Ammon's horn (tissue), 1 donor: Measurements from ENCODE around the gene PCDHB7.
"Not testable (repeated sequence)": the region's sequence is repeated elsewhere in the genome, so short reads cannot be mapped to it uniquely, and the experiment has no call there.

Experiments
- DNase-seq: peaks from one replicate; pipeline ENCODE4 v3.0.0-alpha.2; 2016; ENCODE audit warnings: low spot score

The PCDHB7 gene

GRCh38 chr5:141180313-141180712 lies 7.9 kb downstream of the PCDHB7 start:
- DNase-seq = no peak

GRCh38 chr5:141182248-141182647 lies 9.8 kb downstream of the PCDHB7 start, which contains the start of gene PCDHB16:
Gene PCDHB16 (plus strand): TSS chr5:141182387. CDS start chr5:141182560, 173 bp downstream.
- peak; percentile 75 for DNase-seq

- not testable (repeated sequence) for DNase-seq
Measured at GRCh38 chr5:141184117-141184855, 11.8 kb downstream of the PCDHB7 start.

GRCh38 chr5:141186897-141187512 lies 14.6 kb downstream of the PCDHB7 start, which contains the start of gene PCDHB9:
Gene PCDHB9 (plus strand): TSS chr5:141187161. CDS start chr5:141187319, 158 bp downstream.
- peak; percentile 22 for DNase-seq

GRCh38 chr5:141188682-141189081 lies 16.2 kb downstream of the PCDHB7 start:
- DNase-seq = not testable (repeated sequence)

GRCh38 chr5:141189131-141189530 lies 16.7 kb downstream of the PCDHB7 start:
- not testable (repeated sequence) for DNase-seq

GRCh38 chr5:141192110-141192725 lies 19.8 kb downstream of the PCDHB7 start, which contains the start of gene PCDHB10:
Gene PCDHB10 (plus strand): TSS chr5:141192353. CDS start chr5:141192553, 200 bp downstream.
- peak; percentile 47 for DNase-seq

GRCh38 chr5:141194332-141194731 lies 21.9 kb downstream of the PCDHB7 start:
- not testable (repeated sequence) for DNase-seq

GRCh38 chr5:141196363-141196762 lies 23.9 kb downstream of the PCDHB7 start:
- DNase-seq = no peak

GRCh38 chr5:141199359-141200235 lies 27.2 kb downstream of the PCDHB7 start, which contains the start of gene PCDHB11:
Gene PCDHB11 (plus strand): TSS chr5:141199627. CDS start chr5:141199775, 148 bp downstream.
- DNase-seq = no peak

GRCh38 chr5:141201126-141201525 lies 28.7 kb downstream of the PCDHB7 start:
- not testable (repeated sequence) for DNase-seq

GRCh38 chr5:141201646-141202045 lies 29.2 kb downstream of the PCDHB7 start:
- not testable (repeated sequence) for DNase-seq

GRCh38 chr5:141208478-141208877 lies 36.0 kb downstream of the PCDHB7 start, which contains the start of gene PCDHB12:
Gene PCDHB12 (plus strand): TSS chr5:141208719. CDS start chr5:141208908, 189 bp downstream.
- DNase-seq = peak; percentile 10

- not testable (repeated sequence) for DNase-seq
Measured at GRCh38 chr5:141210281-141210680, 37.8 kb downstream of the PCDHB7 start.

- not testable (repeated sequence) for DNase-seq
Measured at GRCh38 chr5:141210849-141211248, 38.4 kb downstream of the PCDHB7 start.

GRCh38 chr5:141213656-141214339 lies 41.4 kb downstream of the PCDHB7 start, which contains the start of gene PCDHB13:
Gene PCDHB13 (plus strand): TSS chr5:141213919. CDS start chr5:141214124, 205 bp downstream.
- peak; percentile 31 for DNase-seq

GRCh38 chr5:141214583-141214982 lies 42.1 kb downstream of the PCDHB7 start:
- DNase-seq = not testable (repeated sequence)

GRCh38 chr5:141215504-141215903 lies 43.1 kb downstream of the PCDHB7 start:
- not testable (repeated sequence) for DNase-seq

GRCh38 chr5:141216035-141216434 lies 43.6 kb downstream of the PCDHB7 start:
- DNase-seq = not testable (repeated sequence)

GRCh38 chr5:141223112-141223783 lies 50.8 kb downstream of the PCDHB7 start, which contains the start of gene PCDHB14:
Gene PCDHB14 (plus strand): TSS chr5:141223343. CDS start chr5:141223506, 163 bp downstream.
- peak; percentile 28 for DNase-seq
